MM.1S (cell line): Measurements from ENCODE around the gene SLC9C1.

Experiments
- CTCF ChIP-seq: fragments of 300-600 bp; sonication (generic); IDR thresholded peaks from 2 replicates; pipeline ENCODE4 v1.5.1; 2016; ENCODE audit warnings: antibody characterized with exemption, low read length, mixed read lengths
- EZH2 ChIP-seq: fragments of 300-600 bp; sonication (generic); optimal IDR thresholded peaks from 2 replicates; pipeline ENCODE3; 2017; ENCODE audit warnings: low read depth, mild to moderate bottlenecking, antibody characterized with exemption, low read length, mixed read lengths
- EZH2phosphoT487 ChIP-seq: fragments of 300-600 bp; sonication (generic); IDR thresholded peaks from 2 replicates; pipeline ENCODE4 v1.6.1; 2018; ENCODE audit warnings: antibody characterized with exemption, low read length

- TF ChIP-seq EZH2 (no peak), CTCF (peak; percentile 93), EZH2phosphoT487 (no peak)
Observed at GRCh38 chr3:112111785-112112402, 182.1 kb downstream of the SLC9C1 start.
